Endothelial cell (in vitro differentiated cells): ENCODE data around the gene ALG14. TPM values are rescaled to one million over a fixed set of nuclear protein-coding genes. Genes with fewer than 3 reads are reported as not detected.

Source experiments
- DNase-seq: peaks from one replicate; pipeline ENCODE4 v3.0.0; 2021; ENCODE audit warnings: low spot score
- H3K27ac Mint-ChIP-seq: one replicate; pipeline ENCODE4 v1.8.0; 2021; ENCODE audit warnings: mixed read lengths, inconsistent platforms; ENCODE audit not compliant: unreplicated experiment
- H3K27me3 Mint-ChIP-seq: one replicate; pipeline ENCODE4 v1.8.0; 2021; ENCODE audit warnings: mild to moderate bottlenecking, moderate library complexity, mixed read lengths, inconsistent platforms; ENCODE audit not compliant: unreplicated experiment
- H3K36me3 Mint-ChIP-seq: one replicate; pipeline ENCODE4 v1.8.0; 2021; ENCODE audit warnings: mild to moderate bottlenecking, low read depth, mixed read lengths, inconsistent platforms; ENCODE audit not compliant: unreplicated experiment
- H3K4me1 Mint-ChIP-seq: one replicate; pipeline ENCODE4 v1.8.0; 2021; ENCODE audit warnings: mild to moderate bottlenecking, mixed read lengths, inconsistent platforms; ENCODE audit not compliant: unreplicated experiment
- H3K4me3 Mint-ChIP-seq: one replicate; pipeline ENCODE4 v1.8.0; 2021; ENCODE audit warnings: mild to moderate bottlenecking, mixed read lengths, inconsistent platforms; ENCODE audit not compliant: unreplicated experiment
- H3K9me3 Mint-ChIP-seq: one replicate; pipeline ENCODE4 v1.8.0; 2021; ENCODE audit warnings: mixed read lengths, inconsistent platforms; ENCODE audit not compliant: unreplicated experiment
- long read RNA-seq: library from polyadenylated mRNA; unstranded; transcript quantifications from one replicate; pipeline ENCODE4 v2.0.0, GENCODE V29; 2020; ENCODE audit not compliant: unreplicated experiment
- total RNA-seq: library from RNA; stranded (reverse); fragmentation: NEBNext Ultra II Directional; extraction: Animal tissue kit (Norgen Biotek cat#: 25700); gene quantifications from one replicate; pipeline ENCODE4 v1.2.1, GENCODE V29; 2021; ENCODE audit not compliant: unreplicated experiment
- TF ChIP-seq, protein P1 (sequence below): fragments of 200-600 bp; sonication (generic); IDR thresholded peaks from one replicate; pipeline ENCODE4 v1.5.0; 2021; ENCODE audit warnings: antibody characterized with exemption; ENCODE audit not compliant: unreplicated experiment

Gene ALG14, protein sequence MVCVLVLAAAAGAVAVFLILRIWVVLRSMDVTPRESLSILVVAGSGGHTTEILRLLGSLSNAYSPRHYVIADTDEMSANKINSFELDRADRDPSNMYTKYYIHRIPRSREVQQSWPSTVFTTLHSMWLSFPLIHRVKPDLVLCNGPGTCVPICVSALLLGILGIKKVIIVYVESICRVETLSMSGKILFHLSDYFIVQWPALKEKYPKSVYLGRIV
- total RNA-seq: 2.2 TPM
- long read RNA-seq, full-length matches to known transcripts: 6 of 6 reads
- long read RNA-seq, partial matches to known transcripts: 0 of 6 reads
- long read RNA-seq, other reads (novel, unspliced or antisense): 0 of 6 reads

DNA sequence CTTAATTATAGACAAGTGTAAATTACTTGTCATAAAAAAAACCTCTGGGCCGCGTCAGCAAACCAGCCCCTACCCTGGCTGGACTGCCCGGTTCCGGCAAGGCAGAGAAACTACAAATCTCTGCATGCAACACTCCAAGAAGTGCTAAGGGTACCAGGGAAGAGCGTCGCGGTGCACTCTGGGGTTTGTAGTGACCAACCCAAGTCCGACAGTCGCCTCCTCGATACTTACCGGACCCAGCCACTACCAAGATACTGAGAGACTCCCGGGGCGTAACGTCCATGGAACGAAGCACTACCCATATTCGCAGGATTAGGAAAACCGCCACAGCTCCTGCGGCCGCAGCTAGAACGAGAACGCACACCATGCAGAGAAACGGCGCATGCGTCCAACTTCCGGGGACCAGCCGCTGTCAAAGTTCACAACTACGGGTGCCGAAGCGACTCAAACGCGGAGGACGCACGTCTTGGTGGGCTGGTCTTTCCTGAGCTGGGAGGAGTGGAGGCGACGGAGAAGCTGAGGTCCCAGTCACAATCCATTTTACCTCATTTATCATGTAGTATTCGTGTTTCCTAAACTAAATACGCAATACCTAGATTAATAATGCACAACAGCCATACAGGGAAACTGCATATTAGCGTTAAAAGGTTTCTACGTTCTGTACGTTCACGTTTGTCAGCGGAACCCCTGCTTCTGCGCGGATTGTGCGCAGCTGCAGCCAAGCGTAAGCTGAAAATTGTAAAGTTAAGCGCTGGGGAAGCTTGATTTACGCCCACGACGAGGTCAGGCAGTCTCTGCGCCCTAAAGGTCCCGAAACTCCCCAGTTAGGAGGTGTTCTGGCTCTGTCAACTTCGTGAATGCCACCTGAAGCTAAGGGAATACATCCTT lies at the start of gene ALG14:
TSS of gene ALG14 (minus strand) at position 420 of the 888 bp plus-strand sequence. CDS start at position 367, 53 bp downstream.
- TF ChIP-seq, protein P1, sequence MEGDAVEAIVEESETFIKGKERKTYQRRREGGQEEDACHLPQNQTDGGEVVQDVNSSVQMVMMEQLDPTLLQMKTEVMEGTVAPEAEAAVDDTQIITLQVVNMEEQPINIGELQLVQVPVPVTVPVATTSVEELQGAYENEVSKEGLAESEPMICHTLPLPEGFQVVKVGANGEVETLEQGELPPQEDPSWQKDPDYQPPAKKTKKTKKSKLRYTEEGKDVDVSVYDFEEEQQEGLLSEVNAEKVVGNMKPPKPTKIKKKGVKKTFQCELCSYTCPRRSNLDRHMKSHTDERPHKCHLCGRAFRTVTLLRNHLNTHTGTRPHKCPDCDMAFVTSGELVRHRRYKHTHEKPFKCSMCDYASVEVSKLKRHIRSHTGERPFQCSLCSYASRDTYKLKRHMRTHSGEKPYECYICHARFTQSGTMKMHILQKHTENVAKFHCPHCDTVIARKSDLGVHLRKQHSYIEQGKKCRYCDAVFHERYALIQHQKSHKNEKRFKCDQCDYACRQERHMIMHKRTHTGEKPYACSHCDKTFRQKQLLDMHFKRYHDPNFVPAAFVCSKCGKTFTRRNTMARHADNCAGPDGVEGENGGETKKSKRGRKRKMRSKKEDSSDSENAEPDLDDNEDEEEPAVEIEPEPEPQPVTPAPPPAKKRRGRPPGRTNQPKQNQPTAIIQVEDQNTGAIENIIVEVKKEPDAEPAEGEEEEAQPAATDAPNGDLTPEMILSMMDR: no peak
- Mint-ChIP-seq H3K27me3 (peaks cover 3% of the 10 kb centered on the region), H3K4me1 (peaks cover 14% of the 10 kb centered on the region), H3K36me3 (no peaks in the 10 kb centered on the region), H3K9me3 (no peaks in the 10 kb centered on the region), H3K27ac (peak within 1 kb of the TSS; percentile 83), H3K4me3 (peak within 1 kb of the TSS; percentile 100)
- peak; percentile 82 for DNase-seq

DNA sequence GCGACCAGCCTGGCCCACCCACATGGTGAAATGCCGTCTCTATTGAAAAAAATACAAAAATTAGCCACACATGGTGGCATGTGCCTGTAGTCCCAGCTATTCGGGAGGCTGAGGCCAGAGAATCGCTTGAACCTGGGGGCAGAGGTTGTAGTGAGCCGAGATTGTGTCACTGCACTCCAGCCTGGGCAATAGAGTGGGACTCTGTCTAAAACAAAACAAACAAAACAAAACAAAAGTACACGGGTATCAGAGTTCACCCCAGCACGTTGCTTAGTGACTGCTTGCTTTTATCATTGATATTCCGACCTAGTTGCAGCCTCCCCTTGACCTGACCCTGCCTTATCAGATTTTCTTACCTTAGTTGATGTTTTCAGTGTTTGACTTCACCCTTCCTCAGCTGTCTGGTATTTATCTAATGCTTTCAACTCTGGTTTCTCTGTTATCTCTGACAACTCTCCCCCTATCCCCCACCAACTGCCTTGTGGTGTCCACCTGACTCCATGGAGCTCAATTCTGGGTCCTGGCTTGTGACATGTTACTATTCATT lies 49.5 kb upstream of the ALG14 start:
- TF ChIP-seq, protein P1: no peak
- Mint-ChIP-seq H3K4me3 (no peak overlapping the region), H3K27ac (no peak overlapping the region), H3K27me3 (peaks cover 5% of the 10 kb centered on the region), H3K9me3 (no peaks in the 10 kb centered on the region), H3K36me3 (no peaks in the 10 kb centered on the region), H3K4me1 (no peaks in the 10 kb centered on the region)
- DNase-seq: no peak

DNA sequence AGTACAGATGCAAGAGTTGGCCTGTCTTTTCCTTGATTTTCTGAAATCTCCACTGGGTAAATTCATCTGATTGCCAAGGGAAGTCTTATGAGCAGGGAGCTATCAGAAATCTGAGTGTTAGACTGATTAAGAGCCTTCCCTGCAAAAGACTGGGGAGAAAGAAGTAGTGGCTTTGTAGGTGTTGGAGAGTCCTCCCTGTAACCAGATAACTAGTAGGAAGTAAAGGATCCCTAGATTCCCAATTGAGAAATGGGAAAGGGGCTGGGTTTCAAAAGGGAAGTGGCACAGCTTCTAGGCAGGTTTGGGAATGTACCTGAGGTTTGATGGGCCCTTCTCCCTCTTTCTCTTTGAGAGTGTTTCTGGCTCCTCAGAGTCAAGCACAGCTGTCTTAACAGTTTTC lies 46.5 kb upstream of the ALG14 start:
- DNase-seq: no peak
- Mint-ChIP-seq H3K27me3 (peaks cover 7% of the 10 kb centered on the region), H3K27ac (no peak overlapping the region), H3K4me1 (peaks cover 3% of the 10 kb centered on the region), H3K36me3 (no peaks in the 10 kb centered on the region), H3K9me3 (no peaks in the 10 kb centered on the region), H3K4me3 (no peak overlapping the region)
- TF ChIP-seq, protein P1: no peak

DNA sequence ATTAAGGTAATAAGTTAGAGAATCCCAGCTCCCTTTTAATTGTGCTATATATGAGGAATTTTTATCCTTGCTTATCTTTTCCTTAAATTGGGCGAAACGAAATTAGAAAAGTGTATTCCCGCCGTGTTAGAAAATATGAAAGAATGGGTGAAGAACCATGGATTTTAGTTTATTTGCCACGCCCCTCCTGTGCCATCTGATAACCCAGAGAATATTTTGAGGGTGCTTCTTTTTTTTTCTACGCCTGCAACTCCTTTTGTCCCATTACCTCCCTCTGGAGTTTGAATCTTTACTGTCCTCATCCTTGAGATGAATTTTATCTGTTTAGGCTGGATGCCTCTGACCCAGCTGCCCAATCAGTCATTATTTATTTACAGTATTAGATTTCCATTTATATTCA lies 46.0 kb upstream of the ALG14 start:
- Mint-ChIP-seq H3K9me3 (no peaks in the 10 kb centered on the region), H3K36me3 (no peaks in the 10 kb centered on the region), H3K27me3 (peaks cover 7% of the 10 kb centered on the region), H3K4me3 (peak overlapping the region; percentile 90), H3K27ac (no peak overlapping the region), H3K4me1 (peaks cover 3% of the 10 kb centered on the region)
- TF ChIP-seq, protein P1: no peak
- no peak for DNase-seq
